PC-9 (cell line): ENCODE results near the gene FAM185A.

ENCODE experiments used
- CTCF ChIP-seq: fragments of 200-600 bp; sonication (generic); conservative IDR thresholded peaks from 2 replicates; pipeline ENCODE4 v1.6.1; 2017; ENCODE audit warnings: mixed run types, antibody characterized with exemption, mild to moderate bottlenecking, moderate library complexity
- EZH2 ChIP-seq: fragments of 200-600 bp; sonication (generic); IDR thresholded peaks from 2 replicates; pipeline ENCODE4 v1.8.0; 2017; ENCODE audit warnings: antibody characterized with exemption, low read depth

GRCh38 chr7:102849079-102849478, 100.3 kb downstream of the FAM185A start:
- no peak for TF ChIP-seq CTCF
- no peak for TF ChIP-seq EZH2
